HepG2 (cell line): Measurements from ENCODE around the gene UNC5C.

Experiments used
- ARNT ChIP-seq: fragments of 450-650 bp; IDR thresholded peaks from 2 replicates; pipeline ENCODE4 v1.6.1; 2017
- BCLAF1 ChIP-seq: fragments of 450-650 bp; IDR thresholded peaks from 2 replicates; pipeline ENCODE4 v1.6.1; 2017; ENCODE audit warnings: mild to moderate bottlenecking
- CEBPB ChIP-seq: IDR thresholded peaks from 2 replicates; pipeline ENCODE4 v1.6.1; 2011; ENCODE audit warnings: low read depth, low read length, improper control_type of control experiment, borderline replicate concordance
- ZBTB21 ChIP-seq: sonication (generic); formaldehyde crosslinking; IDR thresholded peaks from 2 replicates; pipeline ENCODE4 v1.4.0; 2020; ENCODE audit warnings: missing genetic modification reagents
- ZNF703 ChIP-seq: sonication (generic); formaldehyde crosslinking; IDR thresholded peaks from 2 replicates; pipeline ENCODE4 v1.5.1; 2020; ENCODE audit warnings: missing genetic modification reagents, mild to moderate bottlenecking, moderate library complexity, borderline replicate concordance
- ZNF768 ChIP-seq: sonication (generic); formaldehyde crosslinking; IDR thresholded peaks from 2 replicates; pipeline ENCODE4 v1.4.0; 2020; ENCODE audit warnings: missing genetic modification reagents

GRCh38 chr4:95363966-95364365 lies 184.8 kb downstream of the UNC5C start:
- TF ChIP-seq ZNF768 (CRISPR knock-in tag) (no peak), ZNF703 (CRISPR knock-in tag) (no peak), ARNT (no peak), CEBPB (no peak), BCLAF1 (no peak), ZBTB21 (CRISPR knock-in tag) (no peak)
